Astrocyte of the spinal cord (primary cell): ENCODE measurements around the gene PDCD7.

Experiments
- DNase-seq: peaks from one replicate; pipeline ENCODE4 v3.0.0; 2011; ENCODE audit warnings: low read depth, low spot score
- H3K4me3 ChIP-seq: 2 replicates; pipeline ENCODE4 v1.5.1; 2011; ENCODE audit warnings: low read depth, mild to moderate bottlenecking, low read length, moderate library complexity
- in situ Hi-C: cut with HindIII; loops from 2 replicates; pipeline ENCODE4 v1.10.0; 2017; ENCODE audit warnings: low sequenced_read_pairs
- TF ChIP-seq, protein P1 (sequence below): IDR thresholded peaks from 2 replicates; pipeline ENCODE4 v1.5.1; 2012; ENCODE audit warnings: low read depth, mild to moderate bottlenecking, low read length, inconsistent platforms

PDCD7 gene

DNA sequence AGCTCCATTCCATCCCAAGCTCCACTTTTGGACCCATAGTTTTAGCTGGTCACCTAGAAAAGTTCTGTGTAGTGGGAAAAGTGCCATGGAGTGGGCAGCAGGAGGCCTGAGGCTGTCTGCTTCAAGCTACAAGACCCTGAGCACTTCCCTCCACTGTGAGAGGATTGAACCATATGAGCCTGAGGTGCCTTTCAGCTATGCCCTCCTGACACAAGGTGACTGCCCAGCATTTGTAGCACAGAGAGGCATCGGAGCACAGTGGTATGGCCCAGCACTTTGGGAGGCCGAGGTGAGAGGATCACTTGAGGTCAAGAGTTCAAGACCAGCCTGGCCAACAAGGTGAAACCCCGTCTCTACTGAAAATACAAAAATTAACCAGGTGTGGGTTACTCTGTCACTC, 61.0 kb downstream of the PDCD7 start:
- H3K4me3 ChIP-seq = no peak overlapping the region
- TF ChIP-seq, protein P1, sequence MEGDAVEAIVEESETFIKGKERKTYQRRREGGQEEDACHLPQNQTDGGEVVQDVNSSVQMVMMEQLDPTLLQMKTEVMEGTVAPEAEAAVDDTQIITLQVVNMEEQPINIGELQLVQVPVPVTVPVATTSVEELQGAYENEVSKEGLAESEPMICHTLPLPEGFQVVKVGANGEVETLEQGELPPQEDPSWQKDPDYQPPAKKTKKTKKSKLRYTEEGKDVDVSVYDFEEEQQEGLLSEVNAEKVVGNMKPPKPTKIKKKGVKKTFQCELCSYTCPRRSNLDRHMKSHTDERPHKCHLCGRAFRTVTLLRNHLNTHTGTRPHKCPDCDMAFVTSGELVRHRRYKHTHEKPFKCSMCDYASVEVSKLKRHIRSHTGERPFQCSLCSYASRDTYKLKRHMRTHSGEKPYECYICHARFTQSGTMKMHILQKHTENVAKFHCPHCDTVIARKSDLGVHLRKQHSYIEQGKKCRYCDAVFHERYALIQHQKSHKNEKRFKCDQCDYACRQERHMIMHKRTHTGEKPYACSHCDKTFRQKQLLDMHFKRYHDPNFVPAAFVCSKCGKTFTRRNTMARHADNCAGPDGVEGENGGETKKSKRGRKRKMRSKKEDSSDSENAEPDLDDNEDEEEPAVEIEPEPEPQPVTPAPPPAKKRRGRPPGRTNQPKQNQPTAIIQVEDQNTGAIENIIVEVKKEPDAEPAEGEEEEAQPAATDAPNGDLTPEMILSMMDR = no peak
- in situ Hi-C loops = no loop called here
- no peak for DNase-seq

DNA sequence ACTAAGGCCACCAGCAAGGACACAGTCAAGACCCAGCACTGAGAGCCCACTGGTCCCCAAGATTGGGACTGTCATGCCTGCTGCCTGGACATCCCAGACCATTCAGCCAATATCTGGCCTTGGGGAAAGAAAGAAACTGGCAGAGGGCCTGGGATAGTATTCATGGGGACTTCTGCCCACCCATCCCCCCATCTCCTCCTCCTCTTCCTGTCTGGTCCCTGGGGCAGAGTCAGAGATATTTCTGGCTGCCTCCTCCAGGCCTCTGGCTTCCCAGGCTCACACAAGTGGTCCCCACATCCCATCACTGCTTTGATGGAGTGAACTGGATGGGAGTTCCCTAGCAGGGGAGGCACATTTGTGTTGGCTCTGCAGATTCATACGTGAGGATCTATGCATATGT, 61.6 kb downstream of the PDCD7 start:
- DNase-seq = no peak
- TF ChIP-seq, protein P1 = no peak
- in situ Hi-C loops = no loop called here
- H3K4me3 ChIP-seq = no peak overlapping the region

DNA sequence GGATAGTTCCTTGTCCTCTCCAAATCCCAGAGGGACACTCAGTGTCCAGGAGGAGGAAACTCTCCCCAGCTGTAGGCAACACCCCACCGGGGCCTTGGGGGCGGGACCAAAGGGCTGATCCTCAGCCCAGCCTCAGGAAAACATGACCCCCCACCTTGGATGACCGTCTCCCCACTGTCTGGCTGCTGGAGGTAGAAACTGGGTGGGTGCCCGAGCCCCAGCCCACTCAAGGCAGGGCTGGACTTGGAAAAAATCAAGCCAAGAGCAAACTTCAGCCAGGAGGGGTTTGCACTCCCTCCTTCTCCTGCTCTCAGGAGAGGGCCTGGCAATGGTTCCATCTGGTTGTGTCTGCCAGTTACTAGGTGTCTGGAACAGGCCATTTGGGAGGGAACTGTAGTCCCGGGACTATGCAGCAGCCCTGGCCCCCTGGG, 62.2 kb downstream of the PDCD7 start:
- no peak overlapping the region for H3K4me3 ChIP-seq
- DNase-seq = no peak
- in situ Hi-C loops = no loop called here
- TF ChIP-seq, protein P1 = no peak

DNA sequence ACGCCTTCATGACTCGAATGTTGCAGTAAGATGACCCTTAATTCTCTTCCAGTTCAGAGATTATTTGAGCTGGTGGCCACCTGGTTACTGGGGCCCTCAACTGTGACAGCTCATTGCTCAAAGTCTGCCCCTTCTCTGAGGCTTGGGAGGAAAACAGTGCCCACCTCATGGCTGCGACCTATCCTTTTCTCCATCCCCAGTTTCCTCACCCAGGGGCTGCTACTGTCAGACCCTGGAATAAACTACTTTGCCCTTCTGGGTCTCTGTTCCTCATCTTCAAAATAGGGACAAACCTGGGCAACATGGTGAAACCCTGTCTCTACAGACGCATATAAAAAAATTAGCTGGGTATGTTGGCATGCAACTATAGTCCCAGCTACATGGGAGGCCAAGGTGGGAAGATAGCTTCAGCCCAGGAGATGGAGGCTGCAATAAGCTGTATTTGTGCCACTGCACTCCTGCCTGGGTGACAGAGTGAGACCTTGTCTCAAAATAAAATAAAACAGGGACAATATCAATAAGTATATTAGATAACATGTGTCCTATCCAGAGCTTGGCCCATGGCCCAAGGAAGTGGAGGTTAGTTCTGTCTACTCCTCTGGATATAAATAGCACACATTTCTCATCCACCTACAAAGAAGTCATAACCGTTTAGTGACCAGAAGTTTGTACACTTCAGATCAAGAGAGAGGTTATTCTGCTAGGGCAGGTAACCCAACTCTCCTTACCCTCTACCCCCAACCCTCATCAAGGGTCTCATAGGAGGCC, 63.6 kb downstream of the PDCD7 start:
- TF ChIP-seq, protein P1 = no peak
- in situ Hi-C loops = no loop called here

DNA sequence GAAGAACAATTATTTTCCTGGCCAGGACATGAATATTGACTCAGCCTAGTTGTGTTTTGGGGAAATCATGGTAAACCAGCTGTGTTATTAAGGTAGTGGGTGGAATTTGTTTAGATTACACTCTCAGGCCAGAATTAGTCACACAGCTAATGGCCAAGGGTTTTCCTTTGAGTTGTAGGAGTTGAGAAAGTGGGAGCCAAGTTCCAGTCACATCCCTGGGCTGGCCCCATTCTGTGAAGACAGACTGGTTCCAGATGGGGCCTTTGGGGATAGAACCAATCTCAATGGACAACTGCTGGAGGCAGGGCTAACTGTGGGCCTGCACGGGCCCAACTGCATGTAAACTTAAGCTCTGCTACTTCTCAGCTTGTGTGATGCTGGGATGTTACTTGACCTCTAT, 64.4 kb downstream of the PDCD7 start:
- TF ChIP-seq, protein P1 = no peak
- in situ Hi-C loops = no loop called here
- DNase-seq = peak; percentile 82
- no peak overlapping the region for H3K4me3 ChIP-seq

More for the DNA sequence above, 63.6 kb downstream of the PDCD7 start:
- H3K4me3 ChIP-seq = no peak overlapping the region
- DNase-seq = no peak

DNA sequence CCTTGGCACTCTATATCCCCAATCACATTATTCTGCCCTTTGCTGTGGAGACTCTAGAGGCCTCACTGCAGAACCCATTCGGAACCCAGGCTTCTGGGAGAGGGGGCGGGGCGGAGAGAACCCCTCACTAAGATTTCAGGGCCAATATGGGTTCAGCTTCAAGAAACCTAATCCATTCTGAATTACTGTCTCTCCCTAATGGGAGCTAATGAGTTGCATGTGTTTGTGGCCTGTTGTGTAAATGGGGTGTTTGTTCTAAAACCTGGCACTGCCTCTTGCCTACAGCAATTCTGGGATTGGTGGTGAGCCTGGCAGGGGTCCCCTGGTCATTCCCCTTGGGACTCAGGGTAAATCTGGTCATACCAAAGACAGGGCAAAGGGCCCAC, 65.2 kb downstream of the PDCD7 start:
- TF ChIP-seq, protein P1 = no peak
- DNase-seq = no peak
- in situ Hi-C loops = no loop called here
- H3K4me3 ChIP-seq = no peak overlapping the region
